K562 (cell line): ENCODE measurements around the gene ADM2. TPM values are rescaled to one million over a fixed set of nuclear protein-coding genes. Genes with fewer than 3 reads are reported as not detected.

Experiments used
- ATAC-seq: fragments of 200-7000 bp; cut with Tn5 transposase; 3 replicates; pipeline ENCODE4 v1.9.1; 2020; ENCODE audit warnings: moderate library complexity
- BruUV-seq: library from RNA; stranded (reverse); fragments of 400-500 nt; replicated peaks from 2 replicates; lab custom pipeline; 2021; lab: Mats Ljungman, UMichigan
- CTCF ChIA-PET: fragments of 300-600 bp; formaldehyde crosslinking; extraction: SDS; loops from one replicate; lab custom pipeline; 2021; ENCODE audit warnings: low intra/inter-chr PET ratio; lab: Yijun Ruan, JAX
- POLR2A ChIA-PET: fragments of 300-600, 350-650 bp; sonication (Branson Sonifier 250); formaldehyde crosslinking; extraction: SDS; loops from one replicate; lab custom pipeline; 2021; ENCODE audit warnings: antibody characterized with exemption, inconsistent platforms; lab: Yijun Ruan, JAX
- DNase-seq, 4 experiments: peaks; one replicate each; pipeline versions ENCODE4 v3.0.0 to v3.0.0-alpha.2; 2011 to 2018; ENCODE audit warnings: low spot score in 3 of 4, mixed read lengths in 3 of 4; ENCODE audit errors: extremely low read depth in 1 of 4
- FAIRE-seq: peaks from 2 replicates; lab custom pipeline; 2011; peaks lifted over from hg19 to GRCh38; lab: Jason Lieb, UNC
- H2AFZ ChIP-seq: 2 replicates; pipeline ENCODE4 v1.6.0; 2011; ENCODE audit warnings: low read depth, low read length, control low read depth, inconsistent platforms
- H3K27ac ChIP-seq: fragments of 200-600 bp; 3 replicates; pipeline ENCODE4 v1.8.0; 2011; ENCODE audit warnings: low read depth, mild to moderate bottlenecking, control low read depth, inconsistent platforms, low read length, moderate library complexity, mixed read lengths; ENCODE audit errors: extremely low read depth
- H3K27me3 ChIP-seq, 2 experiments: fragments of 300-600 bp in 1 of 2; 2 replicates in 1 of 2; 3 replicates in 1 of 2; pipeline versions ENCODE4 v1.6.0 to v1.8.0; 2011; ENCODE audit warnings: inconsistent platforms in 2 of 2, low read length in 2 of 2, mild to moderate bottlenecking in 1 of 2, mixed read lengths in 1 of 2, moderate library complexity in 1 of 2; ENCODE audit not compliant: control insufficient read depth in 2 of 2, insufficient read depth in 2 of 2
- H3K36me3 ChIP-seq: fragments of 300-600 bp; 3 replicates; pipeline ENCODE4 v1.8.0; 2011; ENCODE audit warnings: mild to moderate bottlenecking, low read length, inconsistent platforms; ENCODE audit not compliant: control insufficient read depth, insufficient read depth
- H3K4me1 ChIP-seq, 2 experiments: fragments of 200-600 bp in 1 of 2; replicated peaks in 1 of 2; 2 replicates in 1 of 2; 3 replicates in 1 of 2; pipeline versions ENCODE4 v1.5.1 to v1.8.0; 2011; ENCODE audit warnings: inconsistent platforms in 2 of 2, low read length in 2 of 2, mild to moderate bottlenecking in 1 of 2, mixed read lengths in 1 of 2, moderate library complexity in 1 of 2; ENCODE audit not compliant: control insufficient read depth in 2 of 2, insufficient read depth in 2 of 2
- H3K4me2 ChIP-seq: 2 replicates; pipeline ENCODE4 v1.6.1; 2011; ENCODE audit warnings: low read length, control low read depth, inconsistent platforms, mixed read lengths; ENCODE audit not compliant: insufficient read depth
- H3K4me3 ChIP-seq: fragments of 200-600 bp; sonication (generic), shearing (Covaris generic); 2 replicates; pipeline ENCODE4 v1.5.1; 2016; ENCODE audit warnings: control low read depth, inconsistent platforms
- H3K79me2 ChIP-seq: fragments of 200-600 bp; 3 replicates; pipeline ENCODE4 v1.8.0; 2011; ENCODE audit warnings: low read length, inconsistent platforms; ENCODE audit not compliant: control insufficient read depth, insufficient read depth
- H3K9ac ChIP-seq, 2 experiments: 2 replicates each; pipeline versions ENCODE4 v1.6.0 to v1.6.1; 2011; ENCODE audit warnings: low read depth in 2 of 2, low read length in 2 of 2, control low read depth in 1 of 2, inconsistent platforms in 1 of 2, mild to moderate bottlenecking in 1 of 2, mixed read lengths in 1 of 2; ENCODE audit not compliant: insufficient read depth in 1 of 2
- H3K9me1 ChIP-seq: one replicate; pipeline ENCODE4 v1.6.0; 2011; ENCODE audit warnings: inconsistent platforms, mild to moderate bottlenecking, low read length, moderate library complexity; ENCODE audit not compliant: control insufficient read depth, insufficient read depth
- H3K9me3 ChIP-seq: replicated peaks from 2 replicates; pipeline ENCODE4 v1.5.1; 2011; ENCODE audit warnings: low read depth, low read length, inconsistent platforms; ENCODE audit not compliant: control insufficient read depth, insufficient read depth
- H4K20me1 ChIP-seq: replicated peaks from 2 replicates; pipeline ENCODE4 v1.6.1; 2011; ENCODE audit warnings: low read length, inconsistent platforms, mixed read lengths; ENCODE audit not compliant: control insufficient read depth, insufficient read depth
- CEBPB ChIP-seq: fragments of 450-650 bp; IDR thresholded peaks from 2 replicates; pipeline ENCODE4 v1.6.1; 2016; ENCODE audit warnings: missing genetic modification characterization, missing compliant biosample characterization
- CREB3L1 ChIP-seq: fragments of 450-650 bp; IDR thresholded peaks from 2 replicates; pipeline ENCODE4 v1.6.1; 2014; ENCODE audit warnings: low read depth, mild to moderate bottlenecking, moderate library complexity, borderline replicate concordance
- GABPB2 ChIP-seq: fragments of 250-450 bp; sonication (Bioruptor Pico); conservative IDR thresholded peaks from 2 replicates; pipeline ENCODE4 v1.5.1; 2021; ENCODE audit warnings: mild to moderate bottlenecking
- MAFG ChIP-seq: fragments of 450-650 bp; conservative IDR thresholded peaks from 2 replicates; pipeline ENCODE4 v1.6.1; 2016; ENCODE audit warnings: missing genetic modification characterization, missing compliant biosample characterization
- MYC ChIP-seq, 2 experiments: fragments of 250-450 bp in 1 of 2; sonication (Bioruptor Pico) in 1 of 2; IDR thresholded peaks; 2 replicates each; pipeline versions ENCODE4 v1.5.1 to v1.6.1; 2012 to 2021; ENCODE audit warnings: low read depth in 2 of 2, borderline replicate concordance in 1 of 2, improper control_type of control experiment in 1 of 2, low read length in 1 of 2, mild to moderate bottlenecking in 1 of 2, moderate library complexity in 1 of 2
- MYNN ChIP-seq, 2 experiments: sonication (generic); formaldehyde crosslinking in 1 of 2; IDR thresholded peaks; 2 replicates each; pipeline versions ENCODE4 v1.5.0 to v1.6.1; 2016 to 2020; ENCODE audit warnings: antibody characterized with exemption in 1 of 2, missing genetic modification reagents in 1 of 2
- NCOA2 ChIP-seq, 2 experiments: fragments of 450-650 bp; IDR thresholded peaks; 2 replicates each; pipeline ENCODE4 v1.6.1; 2018; ENCODE audit warnings: mild to moderate bottlenecking in 2 of 2, moderate library complexity in 1 of 2; ENCODE audit not compliant: partially characterized antibody in 2 of 2
- NONO ChIP-seq, 2 experiments: fragments of 200-400 bp in 1 of 2; fragments of 450-650 bp in 1 of 2; formaldehyde crosslinking in 1 of 2; IDR thresholded peaks; 2 replicates each; pipeline ENCODE4 v1.6.1; 2017; ENCODE audit warnings: low read depth in 2 of 2, mild to moderate bottlenecking in 2 of 2, moderate library complexity in 2 of 2, low read length in 1 of 2
- NR2C1 ChIP-seq, 2 experiments: fragments of 450-650 bp; IDR thresholded peaks; 2 replicates each; pipeline ENCODE4 v1.6.1; 2017; ENCODE audit warnings: mild to moderate bottlenecking in 2 of 2, antibody characterized with exemption in 1 of 2, inconsistent platforms in 1 of 2, missing compliant biosample characterization in 1 of 2, missing genetic modification characterization in 1 of 2
- POLR2B ChIP-seq: fragments of 450-650 bp; IDR thresholded peaks from 2 replicates; pipeline ENCODE4 v1.6.1; 2018; ENCODE audit warnings: low read depth; ENCODE audit not compliant: partially characterized antibody
- PRMT5 ChIP-seq: sonication (generic); formaldehyde crosslinking; IDR thresholded peaks from 2 replicates; pipeline ENCODE4 v1.5.0; 2020; ENCODE audit warnings: missing genetic modification reagents
- PTTG1 ChIP-seq: fragments of 450-650 bp; IDR thresholded peaks from 2 replicates; pipeline ENCODE4 v1.6.1; 2016; ENCODE audit warnings: low read depth, mild to moderate bottlenecking, missing genetic modification characterization, missing compliant biosample characterization
- SRSF7 ChIP-seq: fragments of 200-400 bp; formaldehyde crosslinking; optimal IDR thresholded peaks from 2 replicates; pipeline ENCODE3; 2017; ENCODE audit warnings: mild to moderate bottlenecking, low read depth, low read length
- TBP ChIP-seq: optimal IDR thresholded peaks from 2 replicates; pipeline ENCODE3; 2011; ENCODE audit warnings: low read depth, low read length, improper control_type of control experiment
- TEAD2 ChIP-seq: fragments of 450-650 bp; IDR thresholded peaks from 2 replicates; pipeline ENCODE4 v1.6.1; 2016; ENCODE audit warnings: missing genetic modification characterization, control low read depth, missing compliant biosample characterization
- ZBTB34 ChIP-seq: fragments of 250-450 bp; sonication (Bioruptor Pico); IDR thresholded peaks from 2 replicates; pipeline ENCODE4 v1.8.0; 2021; ENCODE audit warnings: mild to moderate bottlenecking, moderate library complexity
- ZBTB8A ChIP-seq: fragments of 450-650 bp; IDR thresholded peaks from 2 replicates; pipeline ENCODE4 v1.6.1; 2018; ENCODE audit warnings: mild to moderate bottlenecking, moderate library complexity; ENCODE audit not compliant: partially characterized antibody
- ZNF551 ChIP-seq: fragments of 250-450 bp; sonication (Bioruptor Pico); IDR thresholded peaks from 2 replicates; pipeline ENCODE4 v1.5.0; 2021; ENCODE audit warnings: mild to moderate bottlenecking, moderate library complexity
- ZNF766 ChIP-seq: fragments of 200-800 bp; sonication (Bioruptor generic); conservative IDR thresholded peaks from 2 replicates; pipeline ENCODE4 v1.6.1; 2016; ENCODE audit warnings: missing genetic modification characterization, missing compliant biosample characterization
- WGBS: fragments of 100-300 bp; shearing (Covaris generic); methylation state at CpG from one replicate; pipeline ENCODE4 v1.1.6; 2016; ENCODE audit warnings: low coverage, mixed read lengths; ENCODE audit not compliant: insufficient coverage; ENCODE audit errors: missing lambda C conversion rate; 5-methylcytosine and 5-hydroxymethylcytosine counted together
- in situ Hi-C: fragments of 300-500 bp; cut with MboI; formaldehyde crosslinking; loops from 4 replicates; pipeline ENCODE4 v1.15.0; 2018; ENCODE audit warnings: inconsistent platforms, mixed read lengths
- intact Hi-C: fragments of 100-400 bp; cut with micrococcal nuclease; formaldehyde crosslinking; loops from 2 replicates; pipeline ENCODE4 v1.14.2; 2022
- polyA plus RNA-seq, 8 experiments: library from polyadenylated mRNA; depleted of rRNA in 4 of 8; stranded (reverse) in 5 of 8; unstranded in 3 of 8; fragments of >200 nt; fragmentation: Nextera tagmentation in 2 of 8; fragmentation: Illumina TruSeq in 1 of 8; extraction: Ambion mirVana in 2 of 8; extraction: Trizol in 1 of 8; gene quantifications; 2 replicates each; pipeline versions ENCODE4 v1.2.1 to v1.2.3, GENCODE V29; 2011 to 2014; ENCODE audit warnings: inconsistent platforms in 1 of 8, missing spikeins in 1 of 8
- total RNA-seq, 7 experiments: library from RNA; depleted of rRNA in 6 of 7; stranded (reverse); fragments of >200 nt in 6 of 7; fragmentation: Illumina TruSeq in 2 of 7; extraction: Trizol in 2 of 7; gene quantifications; 2 replicates each; pipeline versions ENCODE4 v1.2.1 to v1.2.3, GENCODE V29; 2011 to 2021; ENCODE audit warnings: low replicate concordance in 1 of 7

Gene ADM2
- total and polyA plus RNA-seq, 9 of the 15 experiments (the other 6 are each of a cell fraction or from before 2014, with no cell fraction given), result 0.11 to 5.1 (median 0.38) TPM

- peaks cover 7% of the 10 kb centered on the region; the same call in 1 of the 3 replicates for H3K36me3 ChIP-seq
- FAIRE-seq (peak; percentile 95), ATAC-seq (peak; percentile 98), DNase-seq (peak; percentile 60 to 89 (median 76))
- 0% methylated on average over 8 of the region's 13 CpGs for WGBS
- BruUV-seq, result no TSS peak
- peak overlapping the region; percentile 23 for H3K4me3 ChIP-seq
- H4K20me1 ChIP-seq, result no peaks in the 10 kb centered on the region
- in situ Hi-C loops, result no loop called here
- H3K27me3 ChIP-seq, result no peaks in the 10 kb centered on the region
- peak overlapping the region; percentile 28 to 35; a peak in 3 of 4 replicates for H3K9ac ChIP-seq
- H2AFZ ChIP-seq, result peak overlapping the region; percentile 85
- peaks cover 3 to 16% of the 10 kb centered on the region in 2 experiments; a peak in 2 of 5 replicates for H3K4me1 ChIP-seq
- no peaks in the 10 kb centered on the region for H3K79me2 ChIP-seq
- H3K27ac ChIP-seq, result peak overlapping the region; percentile 57
- 0 out of 2 replicates have a peak, but pooled peaks cover 1% of the 10 kb centered on the region for H3K9me3 ChIP-seq
- ChIA-PET CTCF (no interaction called here), POLR2A (interaction anchor here (0.6 to 1.6 kb wide), 5 partner anchors 12 to 245 kb away, joined by 3 to 6 read pairs (median 4); partner anchors contain the start of gene MIOX)
- H3K4me2 ChIP-seq, result peak overlapping the region; percentile 84
- intact Hi-C loops, result loop anchor here (5.0 kb wide), 1 partner anchor 256 kb away; no protein-coding TSS in a partner anchor
- no peaks in the 10 kb centered on the region for H3K9me1 ChIP-seq
- TF ChIP-seq MAFG (tag) (no peak), PTTG1 (no peak), POLR2B (no peak), NCOA2 (IDR thresholded peaks at IDR 0.05; ENCODE audit: partially characterized antibody in 2 of 2) (no peak), NONO (IDR thresholded peaks at IDR 0.05; ENCODE audit: low read depth in 2 of 2, low read length in 1 of 2) (no peak), GABPB2 (CRISPR knock-in tag) (no peak), ZNF551 (CRISPR knock-in tag) (no peak), MYC (IDR thresholded peaks at IDR 0.05; ENCODE audit: low read depth, low read length) (no peak), MYC (CRISPR knock-in tag; IDR thresholded peaks at IDR 0.05; ENCODE audit: borderline replicate concordance, low read depth) (no peak), NR2C1 (IDR thresholded peaks at IDR 0.05) (peak; percentile 47; the same call in 1 of the 2 replicates), NR2C1 (tag; IDR thresholded peaks at IDR 0.05) (peak; percentile 24; the same call in 1 of the 2 replicates), TEAD2 (tag) (no peak), ZBTB34 (no peak), PRMT5 (CRISPR knock-in tag) (no peak), SRSF7 (no peak), TBP (no peak), CREB3L1 (no peak), CEBPB (tag) (no peak), ZNF766 (CRISPR knock-in tag) (no peak), ZBTB8A (no peak), MYNN (IDR thresholded peaks at IDR 0.05) (no peak; the same call in 1 of the 2 replicates), MYNN (CRISPR knock-in tag; IDR thresholded peaks at IDR 0.05) (no peak)
These were observed 17.1 kb downstream of the ADM2 start for GRCh38 chr22:50498322-50498890.
